ENCODE data around the gene PIGZ. TPM values are rescaled to one million over a fixed set of nuclear protein-coding genes. Genes with fewer than 3 reads are reported as not detected.

Gene PIGZ
- total and polyA plus RNA-seq, 9 of the 15 experiments (the other 6 are each of a cell fraction or from before 2014, with no cell fraction given), result 0.15 to 1.8 (median 0.76) TPM

- ATAC-seq (no peak), DNase-seq (ENCODE audit: extremely low read depth in 1 of 4, low spot score in 3 of 4) (no peak), FAIRE-seq (no peak)
- ChIA-PET CTCF (ENCODE audit: low intra/inter-chr PET ratio) (no interaction called here), POLR2A (interaction anchor here (0.6 to 1.1 kb wide), 2 partner anchors 13 to 531 kb away, joined by 3 read pairs; no protein-coding TSS in a partner anchor)
- H3K4me1 ChIP-seq (replicated peaks in 1 of 2; ENCODE audit: control insufficient read depth in 2 of 2, insufficient read depth in 2 of 2, low read length in 2 of 2), result peaks cover 2 to 35% of the 10 kb centered on the region in 2 experiments; a peak in 4 of 5 replicates
- no TSS peak for BruUV-seq (replicated peaks)
- WGBS (ENCODE audit: insufficient coverage, low coverage, missing lambda C conversion rate), result 51% methylated on average over 14 of the region's 16 CpGs
- H3K27me3 ChIP-seq (ENCODE audit: control insufficient read depth in 2 of 2, insufficient read depth in 2 of 2, low read length in 2 of 2), result no peaks in the 10 kb centered on the region
- peaks cover 2% of the 10 kb centered on the region for H3K9me1 ChIP-seq (ENCODE audit: control insufficient read depth, insufficient read depth, low read length)
- no peaks in the 10 kb centered on the region for H3K79me2 ChIP-seq (ENCODE audit: control insufficient read depth, insufficient read depth, low read length)
- H3K27ac ChIP-seq (ENCODE audit: extremely low read depth, low read depth, low read length), result no peak overlapping the region
- H4K20me1 ChIP-seq (replicated peaks; ENCODE audit: control insufficient read depth, insufficient read depth, low read length), result no peaks in the 10 kb centered on the region
- in situ Hi-C loops (cut with MboI) (loop anchor here (25.0 kb wide), 1 partner anchor 518 kb away; no protein-coding TSS in a partner anchor), intact Hi-C loops (cut with micrococcal nuclease) (no loop called here)
- no peak overlapping the region for H3K4me2 ChIP-seq (ENCODE audit: insufficient read depth, low read length)
- peak overlapping the region; percentile 44 for H2AFZ ChIP-seq (ENCODE audit: low read depth, low read length)
- H3K36me3 ChIP-seq (ENCODE audit: control insufficient read depth, insufficient read depth, low read length), result no peaks in the 10 kb centered on the region
- no peaks in the 10 kb centered on the region for H3K9me3 ChIP-seq (replicated peaks; ENCODE audit: control insufficient read depth, insufficient read depth, low read depth, low read length)
- TF ChIP-seq DNMT1 (IDR thresholded peaks at IDR 0.05) (no peak), TRIM24 (IDR thresholded peaks at IDR 0.05) (no peak), NUFIP1 (IDR thresholded peaks at IDR 0.05; ENCODE audit: partially characterized antibody) (no peak), NR2C2 (CRISPR knock-in tag; IDR thresholded peaks at IDR 0.05) (no peak), NR2C2 (tag; IDR thresholded peaks at IDR 0.05) (no peak), ZKSCAN3 (CRISPR knock-in tag; IDR thresholded peaks at IDR 0.05) (no peak), PRMT5 (CRISPR knock-in tag; IDR thresholded peaks at IDR 0.05) (no peak), CBFA2T3 (IDR thresholded peaks at IDR 0.05) (no peak), E2F6 (IDR thresholded peaks at IDR 0.05; ENCODE audit: borderline replicate concordance in 1 of 2, extremely low read depth in 1 of 2, insufficient read depth in 1 of 2, insufficient read length in 1 of 2, low read depth in 1 of 2, low read length in 1 of 2, poor library complexity in 1 of 2, severe bottlenecking in 1 of 2) (no peak), TCF7L2 (IDR thresholded peaks at IDR 0.05; ENCODE audit: low read depth, low read length) (no peak), UBTF (IDR thresholded peaks at IDR 0.05; ENCODE audit: borderline replicate concordance in 1 of 2, low read depth in 2 of 2, low read length in 2 of 2) (no peak)
- no peak overlapping the region for H3K4me3 ChIP-seq
- H3K9ac ChIP-seq (ENCODE audit: insufficient read depth in 1 of 2, low read depth in 2 of 2, low read length in 2 of 2), result peak overlapping the region in 1 of 2 experiments; percentile 1; a peak in 1 of 4 replicates
These were observed 25.4 kb upstream of the PIGZ start for GRCh38 chr3:196994056-196994455.
